HL-60 (cell line): Measurements from ENCODE around the gene MS4A4A.

ENCODE experiments used
- CTCF ChIP-seq: IDR thresholded peaks from one replicate; pipeline ENCODE4 v1.5.1; 2011; ENCODE audit warnings: low read length, control low read depth, inconsistent platforms; ENCODE audit not compliant: insufficient read depth
- GABPA ChIP-seq: IDR thresholded peaks from 2 replicates; pipeline ENCODE4 v1.6.1; 2012; ENCODE audit warnings: low read depth
- POLR2AphosphoS5 ChIP-seq: IDR thresholded peaks from 2 replicates; pipeline ENCODE4 v1.6.1; 2012; ENCODE audit warnings: low read depth
- REST ChIP-seq: IDR thresholded peaks from 2 replicates; pipeline ENCODE4 v1.6.1; 2012; ENCODE audit warnings: low read depth; ENCODE audit not compliant: insufficient replicate concordance
- SPI1 ChIP-seq: IDR thresholded peaks from 2 replicates; pipeline ENCODE4 v1.6.1; 2012; ENCODE audit warnings: low read depth, mild to moderate bottlenecking, borderline replicate concordance

GRCh38 chr11:60343094-60343704 is 62.7 kb downstream of the MS4A4A start:
- TF ChIP-seq CTCF (peak; percentile 42), POLR2AphosphoS5 (no peak), GABPA (no peak), REST (no peak), SPI1 (no peak)
